GM06990 (cell line): Measurements from ENCODE around the gene MIX23.
"Not testable (repeated sequence)": the region's sequence is repeated elsewhere in the genome, so short reads cannot be mapped to it uniquely, and the experiment has no call there.

Experiments used
- DNase-seq: peaks from one replicate; pipeline ENCODE4 v3.0.0-alpha.2; 2011; ENCODE audit not compliant: insufficient read length; ENCODE audit errors: extremely low read depth
- H3K27me3 ChIP-seq: replicated peaks from 2 replicates; pipeline ENCODE4 v1.6.0; 2011; ENCODE audit warnings: low read length; ENCODE audit not compliant: control insufficient read depth, insufficient read depth
- H3K36me3 ChIP-seq: 2 replicates; pipeline ENCODE4 v1.5.1; 2011; ENCODE audit warnings: low read length; ENCODE audit not compliant: control insufficient read depth, insufficient read depth
- H3K4me3 ChIP-seq: replicated peaks from 2 replicates; pipeline ENCODE4 v1.5.1; 2011; ENCODE audit warnings: low read depth, mild to moderate bottlenecking, control low read depth, low read length
- CTCF ChIP-seq: IDR thresholded peaks from 2 replicates; pipeline ENCODE4 v1.5.1; 2011; ENCODE audit warnings: low read length, control low read depth, mild to moderate bottlenecking, inconsistent platforms; ENCODE audit not compliant: insufficient read depth, poor library complexity, severe bottlenecking

MIX23 gene

DNA sequence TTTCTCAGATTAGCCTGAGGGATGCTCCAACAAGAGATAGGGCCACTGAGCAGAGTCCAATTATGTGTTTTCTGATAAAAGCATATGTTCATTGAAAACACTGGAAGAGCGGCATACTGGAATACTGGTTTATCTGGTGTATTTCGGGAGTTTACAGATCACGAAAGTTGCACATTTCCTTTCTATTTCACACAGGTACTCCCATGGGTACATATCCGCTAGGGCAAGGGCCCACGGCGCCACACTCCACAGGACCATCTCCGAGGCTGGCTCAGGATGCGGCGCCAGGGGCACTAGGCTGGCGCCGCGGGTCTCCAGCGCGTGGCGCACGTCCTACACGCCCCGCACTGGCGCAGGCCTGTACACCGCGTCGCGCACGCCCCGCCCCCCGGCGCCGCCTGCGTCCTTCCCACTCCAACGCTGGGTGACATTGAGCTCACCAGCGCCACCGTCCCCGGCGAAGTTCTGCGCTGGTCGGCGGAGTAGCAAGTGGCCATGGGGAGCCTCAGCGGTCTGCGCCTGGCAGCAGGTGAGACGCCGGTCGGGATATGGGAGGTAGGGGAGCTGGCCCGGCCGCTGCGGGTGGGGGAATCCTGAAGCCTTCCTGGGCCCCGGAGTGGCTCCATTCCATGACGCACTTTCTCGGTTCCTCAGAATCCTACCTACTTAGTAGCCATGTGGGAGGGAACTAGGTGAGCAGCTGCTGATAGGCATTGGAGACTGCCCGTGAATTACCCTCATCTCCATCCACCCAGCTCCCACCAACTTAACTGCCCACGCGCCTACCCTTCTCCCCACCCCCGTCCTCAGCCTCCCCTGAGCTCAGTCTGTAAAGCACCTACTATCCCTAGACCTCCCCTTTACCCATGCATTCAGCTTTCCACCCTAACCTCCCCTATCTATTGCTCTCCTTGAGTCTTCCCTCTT lies 1.0 kb upstream of the MIX23 start, which contains the start of gene FAM162A:
FAM162A (plus strand) TSS at position 412 of the 927 bp plus-strand sequence; CDS start at position 496, 84 bp downstream.
- TF ChIP-seq CTCF = peak; percentile 80
- no peaks in the 10 kb centered on the region for H3K27me3 ChIP-seq
- H3K36me3 ChIP-seq = peaks cover 1% of the 10 kb centered on the region; the same call in 1 of the 2 replicates
- peak; percentile 99 for DNase-seq
- peak within 1 kb of the TSS; percentile 73 for H3K4me3 ChIP-seq

- Histone ChIP-seq H3K36me3 (peaks cover 1% of the 10 kb centered on the region), H3K4me3 (no peak overlapping the region), H3K27me3 (no peaks in the 10 kb centered on the region)
- no peak for DNase-seq
- no peak for TF ChIP-seq CTCF
These were observed 5.1 kb downstream of the MIX23 start for GRCh38 chr3:122377975-122378374.

- Histone ChIP-seq H3K27me3 (no peaks in the 10 kb centered on the region), H3K4me3 (no peak overlapping the region), H3K36me3 (peaks cover 3% of the 10 kb centered on the region)
- no peak for TF ChIP-seq CTCF
- no peak for DNase-seq
These were observed 9.0 kb downstream of the MIX23 start for GRCh38 chr3:122374034-122374433.

GRCh38 chr3:122366379-122366749 lies 16.7 kb downstream of the MIX23 start:
- DNase-seq = no peak
- H3K4me3 ChIP-seq = no peak overlapping the region
- no peak for TF ChIP-seq CTCF
- H3K36me3 ChIP-seq = peaks cover 13% of the 10 kb centered on the region
- no peaks in the 10 kb centered on the region for H3K27me3 ChIP-seq

- DNase-seq, H3K4me3 ChIP-seq, H3K27me3 ChIP-seq: not testable (repeated sequence)
- H3K36me3 ChIP-seq = peaks cover 13% of the 10 kb centered on the region
These were observed 17.3 kb downstream of the MIX23 start for GRCh38 chr3:122365582-122366378.

GRCh38 chr3:122365073-122365472 lies 18.0 kb downstream of the MIX23 start:
- Histone ChIP-seq H3K27me3 (no peaks in the 10 kb centered on the region), H3K4me3 (no peak overlapping the region), H3K36me3 (peaks cover 13% of the 10 kb centered on the region)
- no peak for TF ChIP-seq CTCF
- DNase-seq = no peak
